NB4 (cell line): ENCODE measurements around the gene C6orf52.

Source experiments
- CTCF ChIP-seq: IDR thresholded peaks from one replicate; pipeline ENCODE4 v1.5.1; 2012; ENCODE audit warnings: low read depth, low read length
- MYC ChIP-seq: IDR thresholded peaks from 2 replicates; pipeline ENCODE4 v1.6.1; 2011; ENCODE audit warnings: low read depth, low read length
- POLR2A ChIP-seq: IDR thresholded peaks from 2 replicates; pipeline ENCODE4 v1.6.1; 2011; ENCODE audit warnings: mild to moderate bottlenecking; ENCODE audit not compliant: insufficient read length; ENCODE audit errors: extremely low read depth

DNA sequence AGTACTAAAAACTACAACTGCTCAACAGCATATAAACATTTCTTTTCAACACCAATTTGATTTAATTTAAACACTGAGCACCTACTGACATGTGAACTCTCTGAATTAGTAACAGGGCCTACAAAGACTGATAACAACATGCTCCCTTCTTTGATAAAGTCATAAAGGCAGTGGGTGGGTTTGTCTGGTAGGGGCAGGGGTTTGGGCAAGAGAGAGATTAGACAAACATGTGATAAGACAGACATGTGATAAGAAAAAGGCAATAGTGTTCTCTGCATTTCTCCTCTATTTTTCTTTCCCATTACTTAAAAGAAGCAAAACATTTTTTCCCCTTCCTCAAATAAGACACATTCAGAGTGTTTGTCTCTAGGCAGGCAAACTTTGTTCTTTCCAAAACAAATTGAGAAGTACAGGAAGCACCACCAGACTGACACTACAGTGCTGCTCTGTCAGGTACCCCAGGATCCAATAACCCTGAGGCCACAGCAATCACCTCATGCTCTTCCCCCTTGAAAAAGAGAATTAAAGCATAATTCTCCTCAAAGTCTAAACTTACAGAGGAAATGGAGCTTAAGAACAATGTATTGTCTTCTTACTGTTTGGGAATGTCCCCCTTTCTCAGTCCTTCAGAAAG, 11.9 kb downstream of the C6orf52 start:
- no peak for TF ChIP-seq POLR2A
- no peak for TF ChIP-seq CTCF
- TF ChIP-seq MYC = no peak
